ENCODE measurements around the gene C10orf67. TPM values are rescaled to one million over a fixed set of nuclear protein-coding genes. Genes with fewer than 3 reads are reported as not detected.

The C10orf67 gene
- total RNA-seq, 2 experiments from 2014 or later = not detected

GRCh38 chr10:23263441-23264164, 81.0 kb downstream of the C10orf67 start:
- TF ChIP-seq CTCF (conservative IDR thresholded peaks at IDR 0.05; ENCODE audit: low read length) (no peak), EZH2phosphoT487 (IDR thresholded peaks at IDR 0.05; ENCODE audit: borderline replicate concordance, low read depth, low read length) (no peak)
- Histone ChIP-seq H3K4me1 (ENCODE audit: insufficient read depth, low read length, poor library complexity, severe bottlenecking) (no peaks in the 10 kb centered on the region), H3K27ac (ENCODE audit: low read depth, low read length, poor library complexity, severe bottlenecking) (no peak overlapping the region), H3K36me3 (ENCODE audit: insufficient read depth, low read length) (no peaks in the 10 kb centered on the region), H3K4me3 (ENCODE audit: low read depth, low read length, poor library complexity, severe bottlenecking) (no peak overlapping the region), H2AFZ (ENCODE audit: low read length) (no peak overlapping the region), H4K20me1 (ENCODE audit: insufficient read depth, low read length) (no peaks in the 10 kb centered on the region), H3K9me2 (ENCODE audit: insufficient read depth, low read length) (no peaks in the 10 kb centered on the region), H3K4me2 (ENCODE audit: low read length) (no peak overlapping the region), H3K79me2 (ENCODE audit: insufficient read depth, low read depth, low read length) (no peaks in the 10 kb centered on the region), H3K9me3 (ENCODE audit: low read length) (no peaks in the 10 kb centered on the region)
- no peak for DNase-seq (ENCODE audit: low spot score)
- intact Hi-C loops (cut with micrococcal nuclease; ENCODE audit: unreplicated experiment) = no loop called here
- CTCF ChIA-PET (ENCODE audit: unreplicated experiment) = no interaction called here
- BruUV-seq (replicated peaks) = no TSS peak
- POLR2A ChIA-PET = no interaction called here

- H3K9me3 ChIP-seq (ENCODE audit: low read length) = no peaks in the 10 kb centered on the region
- intact Hi-C loops (cut with micrococcal nuclease; ENCODE audit: unreplicated experiment) = no loop called here
- no peak for DNase-seq (ENCODE audit: low spot score)
- ChIA-PET CTCF (ENCODE audit: unreplicated experiment) (no interaction called here), POLR2A (interaction anchor here (0.6 kb wide), 1 partner anchor 49 kb away, joined by 3 read pairs; no protein-coding TSS in a partner anchor)
- H3K9me2 ChIP-seq (ENCODE audit: insufficient read depth, low read length) = no peaks in the 10 kb centered on the region
- no peak overlapping the region for H3K27ac ChIP-seq (ENCODE audit: low read depth, low read length, poor library complexity, severe bottlenecking)
- no peak overlapping the region for H3K4me3 ChIP-seq (ENCODE audit: low read depth, low read length, poor library complexity, severe bottlenecking)
- H3K79me2 ChIP-seq (ENCODE audit: insufficient read depth, low read depth, low read length) = no peaks in the 10 kb centered on the region
- H3K36me3 ChIP-seq (ENCODE audit: insufficient read depth, low read length) = no peaks in the 10 kb centered on the region
- H3K4me2 ChIP-seq (ENCODE audit: low read length) = no peak overlapping the region
- TF ChIP-seq EZH2phosphoT487 (IDR thresholded peaks at IDR 0.05; ENCODE audit: borderline replicate concordance, low read depth, low read length) (no peak), CTCF (conservative IDR thresholded peaks at IDR 0.05; ENCODE audit: low read length) (no peak)
- H4K20me1 ChIP-seq (ENCODE audit: insufficient read depth, low read length) = no peaks in the 10 kb centered on the region
- H2AFZ ChIP-seq (ENCODE audit: low read length) = no peak overlapping the region
- no peaks in the 10 kb centered on the region for H3K4me1 ChIP-seq (ENCODE audit: insufficient read depth, low read length, poor library complexity, severe bottlenecking)
- no TSS peak for BruUV-seq (replicated peaks)
Observed at GRCh38 chr10:23262928-23263327, 81.7 kb downstream of the C10orf67 start.

GRCh38 chr10:23258516-23258915, 86.1 kb downstream of the C10orf67 start:
- Histone ChIP-seq H3K4me1 (ENCODE audit: insufficient read depth, low read length, poor library complexity, severe bottlenecking) (no peaks in the 10 kb centered on the region), H4K20me1 (ENCODE audit: insufficient read depth, low read length) (no peaks in the 10 kb centered on the region), H3K9me2 (ENCODE audit: insufficient read depth, low read length) (no peaks in the 10 kb centered on the region), H2AFZ (ENCODE audit: low read length) (no peak overlapping the region), H3K4me2 (ENCODE audit: low read length) (no peak overlapping the region), H3K36me3 (ENCODE audit: insufficient read depth, low read length) (no peaks in the 10 kb centered on the region), H3K27ac (ENCODE audit: low read depth, low read length, poor library complexity, severe bottlenecking) (no peak overlapping the region), H3K4me3 (ENCODE audit: low read depth, low read length, poor library complexity, severe bottlenecking) (no peak overlapping the region), H3K79me2 (ENCODE audit: insufficient read depth, low read depth, low read length) (no peaks in the 10 kb centered on the region), H3K9me3 (ENCODE audit: low read length) (no peaks in the 10 kb centered on the region)
- ChIA-PET CTCF (ENCODE audit: unreplicated experiment) (no interaction called here), POLR2A (no interaction called here)
- BruUV-seq (replicated peaks) = no TSS peak
- TF ChIP-seq CTCF (conservative IDR thresholded peaks at IDR 0.05; ENCODE audit: low read length) (no peak), EZH2phosphoT487 (IDR thresholded peaks at IDR 0.05; ENCODE audit: borderline replicate concordance, low read depth, low read length) (no peak)
- intact Hi-C loops (cut with micrococcal nuclease; ENCODE audit: unreplicated experiment) = no loop called here
- DNase-seq (ENCODE audit: low spot score) = no peak

All from OCI-LY7 (cell line).